ENCODE measurements around the gene GNPTG. TPM values are rescaled to one million over a fixed set of nuclear protein-coding genes. Genes with fewer than 3 reads are reported as not detected.

Gene GNPTG
- total and polyA plus RNA-seq, 2 of the 13 experiments (the other 11 are each of a cell fraction or from before 2014, with no cell fraction given), result 22.7 to 71.1 TPM

- TF ChIP-seq ZNF280D (CRISPR knock-in tag; IDR thresholded peaks at IDR 0.05) (no peak), HOXA7 (CRISPR knock-in tag; IDR thresholded peaks at IDR 0.05) (no peak), ZNF619 (CRISPR knock-in tag; IDR thresholded peaks at IDR 0.05) (no peak), NR2F1 (CRISPR knock-in tag; IDR thresholded peaks at IDR 0.05) (0 out of 4 replicates have a peak, but pooled peaks of 1 of the 2 experiments have one; percentile 7), RCOR2 (CRISPR knock-in tag; IDR thresholded peaks at IDR 0.05) (no peak), ZNF138 (CRISPR knock-in tag; IDR thresholded peaks at IDR 0.05; ENCODE audit: low read depth) (no peak), GABPA (IDR thresholded peaks at IDR 0.05; ENCODE audit: low read depth, low read length) (no peak), GABPA (CRISPR knock-in tag; IDR thresholded peaks at IDR 0.05; ENCODE audit: low read depth) (no peak), SYNCRIP (IDR thresholded peaks at IDR 0.05; ENCODE audit: insufficient read depth, low read depth, low read length) (no peak), NCOR1 (IDR thresholded peaks at IDR 0.05; ENCODE audit: borderline replicate concordance, low read length) (0 out of 2 replicates have a peak, but pooled peaks have one; percentile 4), FOXA1 (IDR thresholded peaks at IDR 0.05) (no peak), FOXA1 (CRISPR knock-in tag; IDR thresholded peaks at IDR 0.05) (no peak), TBL1XR1 (IDR thresholded peaks at IDR 0.05; ENCODE audit: borderline replicate concordance, low read length, partially characterized antibody) (no peak), ZNF614 (CRISPR knock-in tag; IDR thresholded peaks at IDR 0.05; ENCODE audit: borderline replicate concordance) (no peak), ZNF3 (CRISPR knock-in tag; IDR thresholded peaks at IDR 0.05) (no peak), ZFP62 (CRISPR knock-in tag; IDR thresholded peaks at IDR 0.05) (no peak), ZBTB39 (CRISPR knock-in tag; IDR thresholded peaks at IDR 0.05) (no peak)
- TF ChIP-seq, protein P1, sequence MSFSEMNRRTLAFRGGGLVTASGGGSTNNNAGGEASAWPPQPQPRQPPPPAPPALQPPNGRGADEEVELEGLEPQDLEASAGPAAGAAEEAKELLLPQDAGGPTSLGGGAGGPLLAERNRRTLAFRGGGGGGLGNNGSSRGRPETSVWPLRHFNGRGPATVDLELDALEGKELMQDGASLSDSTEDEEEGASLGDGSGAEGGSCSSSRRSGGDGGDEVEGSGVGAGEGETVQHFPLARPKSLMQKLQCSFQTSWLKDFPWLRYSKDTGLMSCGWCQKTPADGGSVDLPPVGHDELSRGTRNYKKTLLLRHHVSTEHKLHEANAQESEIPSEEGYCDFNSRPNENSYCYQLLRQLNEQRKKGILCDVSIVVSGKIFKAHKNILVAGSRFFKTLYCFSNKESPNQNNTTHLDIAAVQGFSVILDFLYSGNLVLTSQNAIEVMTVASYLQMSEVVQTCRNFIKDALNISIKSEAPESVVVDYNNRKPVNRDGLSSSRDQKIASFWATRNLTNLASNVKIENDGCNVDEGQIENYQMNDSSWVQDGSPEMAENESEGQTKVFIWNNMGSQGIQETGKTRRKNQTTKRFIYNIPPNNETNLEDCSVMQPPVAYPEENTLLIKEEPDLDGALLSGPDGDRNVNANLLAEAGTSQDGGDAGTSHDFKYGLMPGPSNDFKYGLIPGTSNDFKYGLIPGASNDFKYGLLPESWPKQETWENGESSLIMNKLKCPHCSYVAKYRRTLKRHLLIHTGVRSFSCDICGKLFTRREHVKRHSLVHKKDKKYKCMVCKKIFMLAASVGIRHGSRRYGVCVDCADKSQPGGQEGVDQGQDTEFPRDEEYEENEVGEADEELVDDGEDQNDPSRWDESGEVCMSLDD (CRISPR knock-in tag; IDR thresholded peaks at IDR 0.05; ENCODE audit: borderline replicate concordance), result no peak
Observed at GRCh38 chr16:1379304-1380076, 27.8 kb downstream of the GNPTG start (continued).
